GM21723 (cell line): ENCODE data around the gene NCAPD2.
"Not testable (repeated sequence)": the region's sequence is repeated elsewhere in the genome, so short reads cannot be mapped to it uniquely, and the experiment has no call there.

ENCODE experiments used
- ATAC-seq: cut with Tn5 transposase; IDR thresholded peaks from one replicate; pipeline ENCODE4 v1.9.1; 2021; ENCODE audit warnings: mild to moderate bottlenecking, moderate library complexity; ENCODE audit not compliant: unreplicated experiment

NCAPD2 gene

GRCh38 chr12:6462234-6462995, 31.5 kb upstream of the NCAPD2 start:
- ATAC-seq, result no peak

GRCh38 chr12:6463216-6463615, 30.7 kb upstream of the NCAPD2 start:
- ATAC-seq, result no peak

GRCh38 chr12:6463858-6464257, 30.0 kb upstream of the NCAPD2 start:
- no peak for ATAC-seq

DNA sequence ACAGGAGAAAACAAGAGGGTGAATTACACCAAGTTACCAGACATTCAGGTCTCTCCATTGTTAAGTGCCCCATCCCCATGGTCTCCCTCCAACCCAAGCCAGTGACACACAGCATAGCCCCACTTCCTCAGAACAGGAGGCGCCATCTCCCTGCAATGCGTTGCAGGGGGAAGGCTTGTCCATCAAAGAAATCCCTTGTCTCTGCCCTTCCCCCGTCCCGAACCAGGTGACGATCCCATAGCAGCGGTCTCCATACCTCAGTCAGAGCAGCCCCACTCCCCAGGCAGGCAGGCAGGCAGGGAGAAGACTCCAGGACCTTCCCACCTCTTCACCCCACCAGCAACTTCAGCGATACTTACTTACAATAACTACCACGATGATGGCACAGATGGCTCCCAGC, 29.4 kb upstream of the NCAPD2 start:
- ATAC-seq, result no peak

GRCh38 chr12:6465467-6466183, 28.3 kb upstream of the NCAPD2 start:
- no peak for ATAC-seq

DNA sequence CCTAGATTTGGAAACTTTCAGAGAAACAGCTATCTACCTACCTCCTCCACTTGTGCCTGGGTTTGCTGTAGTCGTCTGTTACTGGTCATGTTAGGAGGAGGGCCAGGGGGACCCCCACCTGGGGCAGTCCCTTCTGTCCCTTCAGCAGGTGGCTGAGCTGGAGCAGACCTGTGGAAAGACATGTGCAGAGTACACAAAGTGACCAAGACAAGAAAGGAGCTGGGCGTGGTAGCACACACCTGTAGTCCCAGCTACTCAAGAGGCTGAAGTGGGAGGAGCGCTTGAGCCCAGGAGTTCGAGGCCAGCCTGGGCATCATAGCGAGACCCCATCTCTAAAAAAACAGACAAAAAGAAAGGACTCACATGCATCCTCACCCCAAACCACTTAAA, 27.7 kb upstream of the NCAPD2 start:
- no peak for ATAC-seq

- ATAC-seq, result not testable (repeated sequence)
Observed at GRCh38 chr12:6466751-6467150, 27.2 kb upstream of the NCAPD2 start.

DNA sequence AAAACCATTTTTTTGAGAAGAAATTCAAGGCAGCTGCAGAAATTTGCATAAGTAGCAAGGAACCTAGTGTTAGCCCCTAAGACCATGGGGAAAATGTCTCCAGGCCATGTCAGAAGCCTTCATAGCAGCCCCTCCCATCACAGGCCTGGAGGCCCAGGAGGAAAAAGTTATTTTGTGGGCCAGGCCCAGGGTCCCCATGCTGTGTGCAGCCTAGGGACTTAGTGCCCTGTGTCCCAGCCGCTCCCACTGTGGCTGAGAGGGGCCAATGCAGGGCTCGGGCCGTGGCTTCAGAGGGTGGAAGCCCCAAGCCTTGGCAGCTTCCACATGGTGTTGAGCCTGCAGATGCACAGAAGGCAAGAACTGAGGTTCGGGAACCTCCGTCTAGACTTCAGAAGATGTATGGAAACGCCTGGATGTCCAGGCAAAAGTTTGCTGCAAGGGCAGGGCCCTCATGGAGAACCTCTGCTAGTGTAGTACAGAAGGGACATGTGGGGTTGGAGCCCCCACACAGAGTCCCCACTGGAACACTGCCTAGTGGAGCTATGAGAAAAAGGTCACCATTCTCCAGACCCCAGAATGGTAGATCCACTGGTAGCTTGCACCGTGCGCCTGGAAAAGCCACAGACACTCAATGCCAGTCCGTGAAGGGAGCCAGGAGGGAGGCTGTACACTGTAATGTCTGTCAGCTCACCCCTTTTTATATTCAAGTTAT, 26.2 kb upstream of the NCAPD2 start:
- not testable (repeated sequence) for ATAC-seq

DNA sequence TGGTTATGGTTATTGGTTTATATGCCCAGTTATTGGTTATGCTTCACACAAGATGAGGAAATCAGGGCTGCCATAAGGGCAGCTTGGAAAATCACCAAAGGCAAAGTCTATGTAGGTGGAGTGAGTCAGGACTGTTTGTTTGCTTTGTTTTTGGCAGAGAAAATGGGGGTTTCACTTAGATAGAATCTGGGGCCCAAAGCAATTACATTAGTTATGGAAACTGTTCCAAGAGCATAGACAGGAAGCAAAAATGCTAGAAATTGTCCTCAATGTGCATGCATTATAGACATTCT, 25.7 kb upstream of the NCAPD2 start:
- ATAC-seq, result no peak

DNA sequence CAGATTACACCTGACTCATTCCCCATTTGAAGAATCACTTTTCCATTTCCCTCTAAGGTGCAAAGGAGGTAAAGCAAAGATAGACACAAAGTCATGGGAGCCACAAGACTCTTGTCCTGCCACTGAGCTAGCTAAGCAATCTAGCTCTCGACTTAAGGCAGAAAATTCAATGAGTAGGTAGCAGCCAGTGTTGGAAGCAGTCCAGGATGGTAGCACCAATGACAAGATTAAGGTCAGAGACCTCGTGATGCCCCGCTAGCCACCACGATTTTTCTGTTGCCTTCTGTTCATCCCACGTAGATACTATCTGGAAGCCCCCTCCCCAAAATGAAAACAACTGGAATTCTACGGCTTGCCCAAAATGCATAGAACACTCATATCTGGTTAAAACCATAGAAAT, 24.8 kb upstream of the NCAPD2 start:
- no peak for ATAC-seq

GRCh38 chr12:6469609-6470374, 24.1 kb upstream of the NCAPD2 start:
- ATAC-seq, result no peak

- peak; percentile 90 for ATAC-seq
Observed at GRCh38 chr12:6470375-6471163, 23.3 kb upstream of the NCAPD2 start, which contains the start of gene VAMP1. TSS of gene VAMP1 (minus strand) at chr12:6470677. CDS start at chr12:6470531, 146 bp downstream.

- ATAC-seq, result no peak
Observed at GRCh38 chr12:6471989-6472360, 21.9 kb upstream of the NCAPD2 start.

DNA sequence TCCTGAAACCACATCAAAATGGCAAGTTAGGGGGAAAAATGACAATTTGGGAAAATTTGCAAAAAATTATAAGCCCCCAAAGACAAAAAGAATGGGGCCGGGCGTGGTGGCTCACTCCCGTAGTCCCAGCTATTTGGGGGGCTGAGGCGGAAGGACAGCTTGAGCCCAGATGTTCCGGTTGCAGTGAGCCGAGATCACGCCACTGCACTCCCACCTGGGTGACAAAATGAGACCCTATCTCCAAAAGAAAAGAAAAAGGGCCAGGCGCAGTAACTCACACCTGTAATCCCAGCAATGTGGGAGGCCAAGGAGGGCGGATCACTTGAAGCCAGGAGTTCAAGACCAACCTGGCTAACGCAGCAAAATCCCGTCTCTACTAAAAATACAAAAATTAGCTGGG, 21.4 kb upstream of the NCAPD2 start:
- ATAC-seq, result no peak

DNA sequence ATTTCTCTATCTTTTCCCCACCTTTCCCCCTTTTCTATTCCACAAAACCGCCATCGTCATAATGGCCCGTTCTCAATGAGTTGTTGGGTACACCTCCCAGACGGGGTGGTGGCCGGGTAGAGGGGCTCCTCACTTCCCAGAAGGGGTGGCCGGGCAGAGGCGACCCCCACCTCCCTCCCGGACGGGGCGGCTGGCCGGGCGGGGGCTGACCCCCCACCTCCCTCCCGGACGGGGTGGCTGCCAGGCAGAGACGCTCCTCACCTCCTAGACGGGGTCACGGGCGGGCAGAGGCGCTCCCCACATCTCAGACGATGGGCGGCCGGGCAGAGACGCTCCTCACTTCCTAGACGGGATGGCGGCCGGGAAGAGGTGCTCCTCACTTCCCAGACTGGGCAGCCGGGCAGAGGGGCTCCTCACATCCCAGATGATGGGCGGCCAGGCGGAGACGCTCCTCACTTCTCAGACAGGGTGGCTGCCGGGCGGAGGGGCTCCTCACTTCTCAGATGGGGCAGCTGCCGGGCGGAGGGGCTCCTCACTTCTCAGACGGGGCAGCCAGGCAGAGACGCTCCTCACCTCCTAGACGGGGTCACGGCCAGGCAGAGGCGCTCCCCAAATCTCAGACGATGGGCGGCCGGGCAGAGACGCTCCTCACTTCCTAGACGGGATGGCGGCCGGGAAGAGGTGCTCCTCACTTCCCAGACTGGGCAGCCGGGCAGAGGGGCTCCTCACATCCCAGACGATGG, 18.5 kb upstream of the NCAPD2 start:
- ATAC-seq, result not testable (repeated sequence)

DNA sequence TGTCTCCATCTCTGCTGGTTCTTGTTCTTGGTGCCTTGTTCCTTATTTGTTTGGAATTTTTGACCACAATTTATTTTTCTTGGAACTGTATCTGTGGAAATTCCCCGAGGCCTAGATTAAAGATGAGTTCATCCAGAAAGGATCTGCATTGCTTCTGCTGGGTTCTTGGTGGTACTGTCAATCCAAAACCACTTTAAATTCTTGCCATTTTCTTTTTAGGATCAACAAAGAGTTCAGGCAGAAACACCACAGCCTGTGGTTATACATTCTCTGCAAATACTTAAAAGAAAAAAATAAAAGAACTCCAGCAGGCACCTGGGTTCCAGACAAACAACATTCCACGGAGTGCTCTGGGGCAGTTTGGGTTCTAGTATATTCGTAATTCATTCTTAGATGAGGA, 17.4 kb upstream of the NCAPD2 start:
- no peak for ATAC-seq

- not testable (repeated sequence) for ATAC-seq
Observed at GRCh38 chr12:6477601-6478377, 16.1 kb upstream of the NCAPD2 start.

DNA sequence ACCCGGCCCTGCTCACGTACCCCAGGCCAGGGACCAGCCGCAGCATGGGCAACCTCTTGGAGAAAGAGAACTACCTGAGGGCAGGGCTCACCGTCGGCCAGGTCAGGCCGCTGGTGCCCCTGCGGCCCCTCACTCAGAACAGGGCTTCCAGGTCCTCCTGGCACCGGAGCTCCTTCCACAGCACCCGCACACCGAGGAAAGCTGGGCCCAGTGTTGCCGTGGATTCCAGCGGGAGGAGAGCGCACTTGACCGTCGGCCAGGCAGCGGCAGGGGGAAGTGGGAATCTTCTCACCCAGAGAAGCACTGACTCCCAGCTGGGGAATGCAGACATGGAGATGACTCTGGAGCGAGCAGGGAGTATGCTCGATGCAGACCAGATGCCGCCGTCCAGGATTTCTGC, 15.5 kb upstream of the NCAPD2 start:
- ATAC-seq, result no peak

DNA sequence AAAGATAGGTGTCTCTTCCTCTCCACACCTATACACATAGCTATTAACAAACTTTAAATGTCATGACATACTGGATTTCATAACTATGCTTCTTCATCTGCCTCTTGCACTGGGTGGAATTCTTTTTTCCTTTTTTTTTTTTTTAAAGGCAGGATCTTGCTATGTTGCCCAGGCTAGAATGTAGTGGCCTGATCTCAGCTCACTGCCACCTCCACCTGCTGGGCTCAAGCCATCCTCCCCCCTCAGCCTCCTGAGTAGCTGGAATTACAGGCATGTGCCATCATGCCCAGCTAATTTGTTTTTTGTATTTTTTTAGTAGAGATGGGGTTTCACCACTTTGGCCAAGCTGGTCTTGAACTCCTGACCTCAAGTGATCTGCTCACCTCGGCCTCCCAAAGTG, 5.7 kb upstream of the NCAPD2 start:
- no peak for ATAC-seq
